ENCODE results near the gene SLC35A1. TPM values are rescaled to one million over a fixed set of nuclear protein-coding genes. Genes with fewer than 3 reads are reported as not detected.

SLC35A1 gene
- total RNA-seq, 4 donors from 2014 or later = 14.5 to 19.9 (median 16.1) TPM

DNA sequence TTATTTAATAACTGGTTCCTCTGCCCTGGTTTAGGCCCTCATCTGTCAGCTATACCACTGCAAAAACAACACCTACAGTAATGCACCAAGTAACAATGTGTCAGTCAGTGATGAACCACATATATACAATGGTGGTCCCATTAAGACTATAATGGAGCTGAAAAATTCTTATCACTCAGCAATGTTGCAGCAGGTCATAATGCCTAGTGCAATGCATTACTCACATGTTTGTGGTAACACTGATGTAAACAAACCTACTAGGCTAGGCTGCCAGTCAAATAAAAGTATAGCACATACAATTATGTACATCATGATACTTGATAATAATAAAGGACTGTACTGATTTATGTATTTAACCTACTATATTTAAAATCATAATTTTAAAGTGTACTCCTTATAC is 85.7 kb downstream of the SLC35A1 start:
- Histone ChIP-seq H3K36me3 (peaks cover 0 to 83% of the 10 kb centered on the region in 2 donors), H3K4me3 (no peak overlapping the region), H3K27ac (no peak overlapping the region), H3K27me3 (no peaks in the 10 kb centered on the region), H3K9me3 (no peaks in the 10 kb centered on the region), H3K4me1 (no peaks in the 10 kb centered on the region)
- TF ChIP-seq POLR2AphosphoS5 (IDR thresholded peaks at IDR 0.05) = no peak
- TF ChIP-seq, protein P1, sequence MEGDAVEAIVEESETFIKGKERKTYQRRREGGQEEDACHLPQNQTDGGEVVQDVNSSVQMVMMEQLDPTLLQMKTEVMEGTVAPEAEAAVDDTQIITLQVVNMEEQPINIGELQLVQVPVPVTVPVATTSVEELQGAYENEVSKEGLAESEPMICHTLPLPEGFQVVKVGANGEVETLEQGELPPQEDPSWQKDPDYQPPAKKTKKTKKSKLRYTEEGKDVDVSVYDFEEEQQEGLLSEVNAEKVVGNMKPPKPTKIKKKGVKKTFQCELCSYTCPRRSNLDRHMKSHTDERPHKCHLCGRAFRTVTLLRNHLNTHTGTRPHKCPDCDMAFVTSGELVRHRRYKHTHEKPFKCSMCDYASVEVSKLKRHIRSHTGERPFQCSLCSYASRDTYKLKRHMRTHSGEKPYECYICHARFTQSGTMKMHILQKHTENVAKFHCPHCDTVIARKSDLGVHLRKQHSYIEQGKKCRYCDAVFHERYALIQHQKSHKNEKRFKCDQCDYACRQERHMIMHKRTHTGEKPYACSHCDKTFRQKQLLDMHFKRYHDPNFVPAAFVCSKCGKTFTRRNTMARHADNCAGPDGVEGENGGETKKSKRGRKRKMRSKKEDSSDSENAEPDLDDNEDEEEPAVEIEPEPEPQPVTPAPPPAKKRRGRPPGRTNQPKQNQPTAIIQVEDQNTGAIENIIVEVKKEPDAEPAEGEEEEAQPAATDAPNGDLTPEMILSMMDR (IDR thresholded peaks at IDR 0.05) = no peak
- no peak for TF ChIP-seq POLR2A (IDR thresholded peaks at IDR 0.05)
- TF ChIP-seq EP300 (IDR thresholded peaks at IDR 0.05) = no peak
- ATAC-seq = no peak

DNA sequence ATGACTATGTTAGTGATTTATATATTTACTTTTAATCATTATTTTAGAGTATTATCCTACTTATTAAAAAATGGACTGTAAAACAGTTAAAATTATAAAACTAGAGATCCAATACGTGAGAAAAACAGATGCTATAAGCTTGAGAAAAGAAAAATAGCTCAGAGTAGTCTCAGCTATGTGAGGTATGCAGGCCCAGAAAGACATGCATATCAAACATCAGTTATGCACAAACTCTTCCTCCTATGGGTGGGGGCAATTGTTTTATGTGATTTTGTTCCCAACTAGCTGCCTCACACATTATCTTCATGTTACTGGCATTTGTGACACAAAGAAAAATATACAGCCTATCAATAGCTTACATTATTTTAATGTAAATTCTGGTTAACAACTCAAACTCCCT is 88.2 kb downstream of the SLC35A1 start:
- no peak overlapping the region for H3K27ac ChIP-seq
- no peaks in the 10 kb centered on the region for H3K27me3 ChIP-seq
- no peaks in the 10 kb centered on the region for H3K4me1 ChIP-seq
- H3K9me3 ChIP-seq = no peaks in the 10 kb centered on the region
- TF ChIP-seq POLR2AphosphoS5 (IDR thresholded peaks at IDR 0.05) (no peak), POLR2A (IDR thresholded peaks at IDR 0.05) (no peak), EP300 (IDR thresholded peaks at IDR 0.05) (no peak)
- TF ChIP-seq, protein P1 (IDR thresholded peaks at IDR 0.05) = no peak
- H3K4me3 ChIP-seq = no peak overlapping the region
- WGBS, 2 donors (ENCODE audit: low coverage in 1 of 2) = 63 to 67% methylated on average over 1 of the region's 1 CpG
- no peak for ATAC-seq
- H3K36me3 ChIP-seq = peaks cover 0 to 75% of the 10 kb centered on the region in 2 donors

Small RNAs within 50 kb of the gene (small RNA-seq; reads per million reads assigned to genes)
- gene AL049697.2 (0 reads per million in 4 donors), gene RNU6-444P (0 reads per million in 4 donors)

Other genes starting within 250 kb of the SLC35A1 start
- 10 to 100 TPM in 1 of 4 donors, 1 to 10 TPM in 3; 5.2 to 13.4 (median 8.1) TPM for gene SMIM8, start 150.4 kb upstream of the SLC35A1 start, total RNA-seq
- gene GJB7, start 143.7 kb upstream of the SLC35A1 start, total RNA-seq = not detected
- gene C6orf163, start 128.2 kb upstream of the SLC35A1 start, total RNA-seq = 1 to 10 TPM in 2 of 4 donors, under 1 TPM in 1, not detected in 1; 0.81 to 5.0 (median 1.6) TPM
- under 1 TPM in 2 of 4 donors, not detected in 2; 0.23 to 0.47 TPM for gene CFAP206, start 65.0 kb upstream of the SLC35A1 start, total RNA-seq
- 10 to 100 TPM; 13.6 to 26.9 (median 23.4) TPM for gene RARS2, start 117.0 kb downstream of the SLC35A1 start, total RNA-seq
- gene ORC3, start 117.2 kb downstream of the SLC35A1 start, total RNA-seq = 10 to 100 TPM; 11.3 to 24.3 (median 14.1) TPM
- 10 to 100 TPM; 11.7 to 26.9 (median 16.7) TPM for gene AKIRIN2, start 229.3 kb downstream of the SLC35A1 start, total RNA-seq